Smooth muscle cell (in vitro differentiated cells): ENCODE results near the gene CHIC2. TPM values are rescaled to one million over a fixed set of nuclear protein-coding genes. Genes with fewer than 3 reads are reported as not detected.

ENCODE experiments used
- DNase-seq: peaks from one replicate; lab custom pipeline; 2025; ENCODE audit not compliant: unreplicated experiment; lab: John Stamatoyannopoulos, UW
- H2AFZ ChIP-seq: fragments of 200-600 bp; sonication (generic); 2 replicates; pipeline ENCODE4 v1.6.0; 2016; ENCODE audit warnings: antibody characterized with exemption, low read depth, mild to moderate bottlenecking
- H3F3A ChIP-seq: fragments of 200-600 bp; sonication (generic); 2 replicates; pipeline ENCODE4 v1.6.0; 2017; ENCODE audit warnings: antibody characterized with exemption, low read depth
- H3K27ac ChIP-seq: fragments of 200-600 bp; sonication (generic); 2 replicates; pipeline ENCODE4 v1.5.1; 2016; ENCODE audit warnings: low read depth, mild to moderate bottlenecking
- H3K27me3 ChIP-seq: fragments of 200-600 bp; sonication (generic); 2 replicates; pipeline ENCODE4 v1.6.1; 2016; ENCODE audit warnings: low read depth, mild to moderate bottlenecking
- H3K36me3 ChIP-seq: fragments of 200-600 bp; sonication (generic); 2 replicates; pipeline ENCODE4 v1.5.1; 2016; ENCODE audit warnings: low read depth
- H3K4me1 ChIP-seq: fragments of 200-600 bp; sonication (generic); 2 replicates; pipeline ENCODE4 v1.5.1; 2016; ENCODE audit warnings: low read depth
- H3K4me2 ChIP-seq: fragments of 200-600 bp; sonication (generic); 2 replicates; pipeline ENCODE4 v1.6.0; 2016; ENCODE audit warnings: mild to moderate bottlenecking
- H3K4me3 ChIP-seq: fragments of 200-600 bp; sonication (generic); 2 replicates; pipeline ENCODE4 v1.5.1; 2016; ENCODE audit warnings: mild to moderate bottlenecking
- H3K79me2 ChIP-seq: fragments of 200-600 bp; sonication (generic); 2 replicates; pipeline ENCODE4 v1.6.0; 2016; ENCODE audit warnings: low read depth, mild to moderate bottlenecking
- H3K9ac ChIP-seq: fragments of 200-600 bp; sonication (generic); 2 replicates; pipeline ENCODE4 v1.6.0; 2016; ENCODE audit warnings: low read depth
- H3K9me3 ChIP-seq: fragments of 200-600 bp; sonication (generic); replicated peaks from 2 replicates; pipeline ENCODE4 v1.5.1; 2016; ENCODE audit warnings: low read depth
- H4K20me1 ChIP-seq: fragments of 200-600 bp; sonication (generic); 2 replicates; pipeline ENCODE4 v1.6.0; 2016; ENCODE audit warnings: low read depth
- CTCF ChIP-seq: fragments of 200-600 bp; sonication (generic); IDR thresholded peaks from 2 replicates; pipeline ENCODE4 v1.5.1; 2017; ENCODE audit warnings: borderline replicate concordance, mild to moderate bottlenecking, antibody characterized with exemption; ENCODE audit not compliant: insufficient read depth, poor library complexity, severe bottlenecking
- WGBS: methylation state at CpG from one replicate; pipeline ENCODE4 v1.1.7; 2016; ENCODE audit warnings: low lambda C conversion rate; 5-methylcytosine and 5-hydroxymethylcytosine counted together
- polyA plus RNA-seq: library from polyadenylated mRNA; unstranded; fragments of >200 nt; fragmentation: Nextera tagmentation; extraction: Ambion mirVana; gene quantifications from 2 replicates; pipeline ENCODE4 v1.2.1, GENCODE V29; 2016
- total RNA-seq: library from RNA; depleted of rRNA; stranded (reverse); fragments of >200 nt; gene quantifications from 2 replicates; pipeline ENCODE4 v1.2.3, GENCODE V29; 2014

CHIC2 gene
- total and polyA plus RNA-seq, 2 experiments from 2014 or later: 52.2 to 61.0 TPM

- no peak overlapping the region for H2AFZ ChIP-seq
- H3K9me3 ChIP-seq: no peaks in the 10 kb centered on the region
- H3K27me3 ChIP-seq: no peaks in the 10 kb centered on the region
- WGBS: 97% methylated on average over 3 of the region's 3 CpGs
- H4K20me1 ChIP-seq: no peaks in the 10 kb centered on the region
- no peak overlapping the region for H3K4me2 ChIP-seq
- no peaks in the 10 kb centered on the region for H3K79me2 ChIP-seq
- H3K4me3 ChIP-seq: no peak overlapping the region
- H3K27ac ChIP-seq: no peak overlapping the region
- H3K4me1 ChIP-seq: no peaks in the 10 kb centered on the region
- no peak for TF ChIP-seq CTCF
- DNase-seq: no peak
- H3F3A ChIP-seq: peaks cover 4% of the 10 kb centered on the region
- no peaks in the 10 kb centered on the region for H3K36me3 ChIP-seq
- no peak overlapping the region for H3K9ac ChIP-seq
Observed at GRCh38 chr4:53992785-53993184, 71.6 kb downstream of the CHIC2 start.

- Histone ChIP-seq H3K36me3 (no peaks in the 10 kb centered on the region), H3K9ac (no peak overlapping the region), H3K9me3 (no peaks in the 10 kb centered on the region), H3K79me2 (no peaks in the 10 kb centered on the region), H3F3A (peaks cover 4% of the 10 kb centered on the region), H3K27me3 (no peaks in the 10 kb centered on the region), H3K4me1 (no peaks in the 10 kb centered on the region), H3K27ac (no peak overlapping the region), H2AFZ (no peak overlapping the region), H4K20me1 (no peaks in the 10 kb centered on the region), H3K4me2 (no peak overlapping the region), H3K4me3 (no peak overlapping the region)
- DNase-seq: no peak
- TF ChIP-seq CTCF: no peak
- 90% methylated on average over 5 of the region's 5 CpGs for WGBS
Observed at GRCh38 chr4:53991821-53992220, 72.6 kb downstream of the CHIC2 start.

GRCh38 chr4:53990641-53991040 is 73.8 kb downstream of the CHIC2 start:
- no peak overlapping the region for H3K4me3 ChIP-seq

More at GRCh38 chr4:53990641-53991040, 73.8 kb downstream of the CHIC2 start:
- Histone ChIP-seq H3F3A (peaks cover 4% of the 10 kb centered on the region), H3K9ac (no peak overlapping the region), H3K27me3 (no peaks in the 10 kb centered on the region), H3K79me2 (no peaks in the 10 kb centered on the region), H3K36me3 (no peaks in the 10 kb centered on the region), H3K27ac (peak overlapping the region; percentile 23), H3K4me2 (no peak overlapping the region), H4K20me1 (no peaks in the 10 kb centered on the region), H3K9me3 (no peaks in the 10 kb centered on the region), H2AFZ (no peak overlapping the region), H3K4me1 (no peaks in the 10 kb centered on the region)
- no peak for DNase-seq
- no peak for TF ChIP-seq CTCF
- WGBS: 61% methylated on average over 4 of the region's 4 CpGs
